PC-9 (cell line): Measurements from ENCODE around the gene MESP1. TPM values are rescaled to one million over a fixed set of nuclear protein-coding genes. Genes with fewer than 3 reads are reported as not detected.

Experiments used
- BruUV-seq: library from RNA; stranded (reverse); fragments of 400-500 nt; replicated peaks from 2 replicates; lab custom pipeline; 2021; lab: Mats Ljungman, UMichigan
- CTCF ChIA-PET: fragments of 300-600 bp; sonication (Branson Sonifier 250); formaldehyde crosslinking; loops from one replicate; lab custom pipeline; 2022; ENCODE audit warnings: antibody characterized with exemption; lab: Charles Lee
- POLR2A ChIA-PET: fragments of 300-600 bp; sonication (Branson Sonifier 250); formaldehyde crosslinking; loops from one replicate; lab custom pipeline; 2022; ENCODE audit warnings: antibody characterized with exemption; ENCODE audit not compliant: unreplicated experiment; lab: Charles Lee
- DNase-seq, 2 experiments: peaks; one replicate each; pipeline versions ENCODE4 v3.0.0 to v3.0.0-alpha.2; 2015 to 2022; ENCODE audit warnings: mixed read lengths in 1 of 2
- H2AFZ ChIP-seq: fragments of 200-600 bp; sonication (generic); 2 replicates; pipeline ENCODE4 v1.8.1; 2017; ENCODE audit warnings: antibody characterized with exemption
- H3F3A ChIP-seq: fragments of 200-600 bp; sonication (generic); 2 replicates; pipeline ENCODE4 v1.8.1; 2017; ENCODE audit warnings: antibody characterized with exemption, mild to moderate bottlenecking, low read depth; ENCODE audit not compliant: insufficient read depth
- H3K27ac ChIP-seq: fragments of 200-600 bp; sonication (generic); 2 replicates; pipeline ENCODE4 v1.6.1; 2016; ENCODE audit warnings: mixed run types
- H3K27me3 ChIP-seq: fragments of 200-600 bp; sonication (generic); 2 replicates; pipeline ENCODE4 v1.6.1; 2016; ENCODE audit warnings: low read depth, mixed run types; ENCODE audit not compliant: insufficient read depth
- H3K36me3 ChIP-seq: fragments of 200-600 bp; sonication (generic); 2 replicates; pipeline ENCODE4 v1.6.1; 2016; ENCODE audit warnings: low read depth, mixed run types
- H3K4me1 ChIP-seq: fragments of 200-600 bp; sonication (generic); replicated peaks from 2 replicates; pipeline ENCODE4 v1.6.1; 2016; ENCODE audit warnings: mixed run types; ENCODE audit not compliant: insufficient read depth
- H3K4me2 ChIP-seq: fragments of 200-600 bp; sonication (generic); 2 replicates; pipeline ENCODE4 v1.6.1; 2017; ENCODE audit warnings: mixed run types
- H3K4me3 ChIP-seq: fragments of 200-600 bp; sonication (generic); 2 replicates; pipeline ENCODE4 v1.6.1; 2016; ENCODE audit warnings: mixed run types
- H3K79me2 ChIP-seq: fragments of 200-600 bp; sonication (generic); 2 replicates; pipeline ENCODE4 v1.6.1; 2017; ENCODE audit warnings: low read depth, mixed run types
- H3K9me2 ChIP-seq: fragments of 200-600 bp; sonication (generic); 2 replicates; pipeline ENCODE4 v1.8.1; 2017; ENCODE audit warnings: mild to moderate bottlenecking; ENCODE audit not compliant: insufficient read depth
- H3K9me3 ChIP-seq: fragments of 200-600 bp; sonication (generic); 2 replicates; pipeline ENCODE4 v1.8.1; 2016; ENCODE audit warnings: low read depth; ENCODE audit not compliant: insufficient read depth
- H4K20me1 ChIP-seq: fragments of 200-600 bp; sonication (generic); 2 replicates; pipeline ENCODE4 v1.8.1; 2017; ENCODE audit not compliant: insufficient read depth
- EZH2 ChIP-seq: fragments of 200-600 bp; sonication (generic); IDR thresholded peaks from 2 replicates; pipeline ENCODE4 v1.8.0; 2017; ENCODE audit warnings: antibody characterized with exemption, low read depth
- intact Hi-C: fragments of 100-400 bp; cut with micrococcal nuclease; formaldehyde crosslinking; loops from one replicate; pipeline ENCODE4 v1.10.0; 2022; ENCODE audit not compliant: unreplicated experiment
- total RNA-seq: library from RNA; stranded (reverse); gene quantifications from 2 replicates; pipeline ENCODE4 v1.2.3, GENCODE V29; 2021
- TF ChIP-seq, protein P1 (sequence below): fragments of 200-600 bp; sonication (generic); conservative IDR thresholded peaks from 2 replicates; pipeline ENCODE4 v1.6.1; 2017; ENCODE audit warnings: mixed run types, antibody characterized with exemption, mild to moderate bottlenecking, moderate library complexity

Gene MESP1
- total RNA-seq, 1 experiment from 2014 or later = 8.5 TPM

DNA sequence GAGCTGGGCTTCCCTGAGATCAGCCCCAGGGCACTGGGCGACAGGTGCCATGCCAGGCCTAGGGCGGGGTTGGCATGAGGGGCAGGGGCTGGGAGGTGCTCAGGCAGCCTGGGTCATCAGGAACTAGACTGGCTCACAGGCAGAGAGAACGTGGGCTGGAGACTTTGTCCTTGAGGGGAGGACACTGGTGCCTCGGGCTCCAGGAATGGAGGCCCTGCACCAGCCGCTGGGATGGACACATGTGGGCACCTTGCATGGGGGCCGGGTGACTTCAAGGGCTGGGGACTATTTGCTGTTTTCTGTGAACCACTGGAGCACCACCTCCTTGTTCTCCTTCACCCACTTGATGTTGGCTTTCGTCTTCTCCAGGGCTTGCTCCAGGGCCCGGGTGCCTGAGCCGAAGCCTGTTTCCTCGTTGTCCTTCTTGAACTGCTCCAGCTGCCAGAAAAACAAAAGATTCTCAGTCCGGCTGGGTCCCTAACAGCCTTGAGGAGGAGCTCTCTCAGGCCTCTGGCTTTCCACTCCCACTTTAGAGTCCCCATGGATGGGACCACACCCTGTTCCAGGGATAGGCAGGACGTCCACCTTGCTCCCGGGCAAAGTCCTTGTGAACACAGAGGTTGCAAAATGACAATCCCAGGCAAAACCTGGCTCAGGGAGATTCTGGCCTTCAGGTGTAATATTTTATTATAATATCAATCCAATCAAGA, 34.2 kb upstream of the MESP1 start:
- no peaks in the 10 kb centered on the region for H3K9me2 ChIP-seq
- H3K4me2 ChIP-seq = peak overlapping the region; percentile 51
- no peak overlapping the region for H2AFZ ChIP-seq
- H3K27me3 ChIP-seq = no peaks in the 10 kb centered on the region
- peaks cover 67% of the 10 kb centered on the region for H3K4me1 ChIP-seq
- ChIA-PET CTCF (interaction anchor here (0.5 to 1.6 kb wide), 3 partner anchors 24 to 90 kb away, joined by 3 to 6 read pairs (median 3); no protein-coding TSS in a partner anchor), POLR2A (no interaction called here)
- H3K79me2 ChIP-seq = no peaks in the 10 kb centered on the region
- H3K4me3 ChIP-seq = no peak overlapping the region
- BruUV-seq = TSS peak; percentile 24
- H3K27ac ChIP-seq = peak overlapping the region; percentile 96
- peaks cover 84% of the 10 kb centered on the region for H3F3A ChIP-seq
- H4K20me1 ChIP-seq = no peaks in the 10 kb centered on the region
- intact Hi-C loops = loop anchor here (1.0 to 2.0 kb wide), 2 partner anchors 36 to 51 kb away; no protein-coding TSS in a partner anchor
- peaks cover 21% of the 10 kb centered on the region for H3K36me3 ChIP-seq
- no peak for TF ChIP-seq EZH2
- TF ChIP-seq, protein P1, sequence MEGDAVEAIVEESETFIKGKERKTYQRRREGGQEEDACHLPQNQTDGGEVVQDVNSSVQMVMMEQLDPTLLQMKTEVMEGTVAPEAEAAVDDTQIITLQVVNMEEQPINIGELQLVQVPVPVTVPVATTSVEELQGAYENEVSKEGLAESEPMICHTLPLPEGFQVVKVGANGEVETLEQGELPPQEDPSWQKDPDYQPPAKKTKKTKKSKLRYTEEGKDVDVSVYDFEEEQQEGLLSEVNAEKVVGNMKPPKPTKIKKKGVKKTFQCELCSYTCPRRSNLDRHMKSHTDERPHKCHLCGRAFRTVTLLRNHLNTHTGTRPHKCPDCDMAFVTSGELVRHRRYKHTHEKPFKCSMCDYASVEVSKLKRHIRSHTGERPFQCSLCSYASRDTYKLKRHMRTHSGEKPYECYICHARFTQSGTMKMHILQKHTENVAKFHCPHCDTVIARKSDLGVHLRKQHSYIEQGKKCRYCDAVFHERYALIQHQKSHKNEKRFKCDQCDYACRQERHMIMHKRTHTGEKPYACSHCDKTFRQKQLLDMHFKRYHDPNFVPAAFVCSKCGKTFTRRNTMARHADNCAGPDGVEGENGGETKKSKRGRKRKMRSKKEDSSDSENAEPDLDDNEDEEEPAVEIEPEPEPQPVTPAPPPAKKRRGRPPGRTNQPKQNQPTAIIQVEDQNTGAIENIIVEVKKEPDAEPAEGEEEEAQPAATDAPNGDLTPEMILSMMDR = no peak
- peak; percentile 71 to 76 for DNase-seq
- H3K9me3 ChIP-seq = no peaks in the 10 kb centered on the region

DNA sequence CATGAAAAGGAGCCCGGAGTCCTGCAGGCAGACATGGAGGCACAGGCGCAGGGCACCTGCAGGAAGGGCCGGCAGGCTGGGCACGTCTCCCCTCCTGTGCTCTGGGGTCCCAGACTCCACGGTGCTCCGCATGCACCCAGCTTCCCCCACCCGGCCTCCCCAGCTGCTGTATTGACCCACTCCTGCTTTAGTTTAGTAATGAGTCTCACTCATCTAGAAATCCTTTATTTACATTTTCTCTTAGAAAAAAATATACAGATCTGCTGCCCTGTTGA, 33.6 kb upstream of the MESP1 start:
- Histone ChIP-seq H4K20me1 (no peaks in the 10 kb centered on the region), H3F3A (peaks cover 90% of the 10 kb centered on the region), H3K9me3 (no peaks in the 10 kb centered on the region), H3K36me3 (peaks cover 19% of the 10 kb centered on the region), H2AFZ (no peak overlapping the region), H3K27me3 (no peaks in the 10 kb centered on the region), H3K4me2 (peak overlapping the region; percentile 51), H3K4me1 (peaks cover 71% of the 10 kb centered on the region), H3K9me2 (no peaks in the 10 kb centered on the region), H3K27ac (peak overlapping the region; percentile 96), H3K4me3 (no peak overlapping the region), H3K79me2 (no peaks in the 10 kb centered on the region)
- CTCF ChIA-PET = interaction anchor here (0.8 to 1.6 kb wide), 2 partner anchors 24 to 90 kb away, joined by 3 to 6 read pairs; no protein-coding TSS in a partner anchor
- intact Hi-C loops = loop anchor here (2.0 kb wide), 1 partner anchor 36 kb away; no protein-coding TSS in a partner anchor
- TF ChIP-seq EZH2 = no peak
- TF ChIP-seq, protein P1 = no peak
- POLR2A ChIA-PET = no interaction called here
- DNase-seq = no peak
- no TSS peak for BruUV-seq

DNA sequence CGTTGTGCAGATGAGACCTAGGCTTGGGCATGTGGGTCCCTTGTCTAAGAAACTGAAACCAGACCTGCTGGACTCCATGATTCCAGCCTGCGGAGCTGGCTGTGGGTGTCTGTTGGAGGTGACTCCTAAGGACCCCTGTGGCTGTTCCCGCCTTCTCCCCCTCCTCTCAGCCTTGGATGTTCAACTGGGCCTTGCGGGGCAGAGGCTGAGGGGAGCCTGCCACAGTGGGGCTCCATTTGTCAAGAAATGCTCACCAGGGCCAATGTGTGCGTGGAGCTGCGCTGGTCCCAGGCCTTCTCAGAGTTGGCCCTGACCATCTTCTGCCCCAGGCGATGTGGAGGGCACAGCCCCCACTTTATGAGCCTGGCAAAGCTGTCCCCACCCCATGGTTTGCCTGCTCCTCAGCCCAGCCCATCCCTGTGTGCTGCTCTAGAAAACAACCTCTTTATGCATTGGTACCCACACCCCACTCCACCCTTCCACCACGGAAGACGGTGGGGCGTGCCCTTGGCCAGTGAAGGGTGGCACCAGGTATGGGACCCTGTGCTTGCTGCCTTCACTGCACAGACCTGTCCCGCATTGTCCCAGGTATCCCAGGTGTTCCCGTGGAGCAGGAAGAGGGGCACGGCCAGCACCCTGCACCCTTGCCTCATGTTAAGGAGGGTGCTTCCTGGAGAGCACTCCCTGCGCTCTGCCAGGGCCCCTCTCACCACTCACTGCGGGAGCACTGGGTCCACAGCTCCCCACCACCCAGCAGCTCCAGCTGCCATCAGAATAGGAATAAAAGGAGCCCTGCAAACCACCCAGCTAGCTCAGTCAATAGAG, 33.0 kb upstream of the MESP1 start:
- DNase-seq = no peak
- Histone ChIP-seq H3K27ac (peak overlapping the region; percentile 96), H2AFZ (no peak overlapping the region), H3K9me3 (no peaks in the 10 kb centered on the region), H3K9me2 (no peaks in the 10 kb centered on the region), H3K36me3 (peaks cover 19% of the 10 kb centered on the region), H3F3A (peaks cover 90% of the 10 kb centered on the region), H3K4me1 (peaks cover 71% of the 10 kb centered on the region), H3K4me3 (no peak overlapping the region), H3K79me2 (no peaks in the 10 kb centered on the region), H4K20me1 (no peaks in the 10 kb centered on the region), H3K4me2 (peak overlapping the region; percentile 51; the same call in 1 of the 2 replicates), H3K27me3 (no peaks in the 10 kb centered on the region)
- CTCF ChIA-PET = interaction anchor here (1.0 to 1.7 kb wide), 3 partner anchors 23 to 30 kb away, joined by 5 to 6 read pairs (median 6); partner anchors contain the start of gene ANPEP
- no TSS peak for BruUV-seq
- TF ChIP-seq, protein P1 = no peak
- TF ChIP-seq EZH2 = no peak
- intact Hi-C loops = loop anchor here (2.0 kb wide), 1 partner anchor 37 kb away; no protein-coding TSS in a partner anchor
- POLR2A ChIA-PET = interaction anchor here (0.6 to 0.7 kb wide), 2 partner anchors 16 to 103 kb away, joined by 3 to 6 read pairs; no protein-coding TSS in a partner anchor
